HL-60 (cell line): Measurements from ENCODE around the gene KRT85.

Experiments used
- DNase-seq, 2 experiments: peaks; one replicate each; pipeline ENCODE4 v3.0.0-alpha.2; 2010 to 2020; ENCODE audit warnings: low read depth in 1 of 2, low spot score in 1 of 2
- H3K27ac ChIP-seq: fragments of 250-450 bp; sonication (Bioruptor Pico); replicated peaks from 2 replicates; pipeline ENCODE4 v1.5.1; 2020; ENCODE audit warnings: mild to moderate bottlenecking, moderate library complexity
- H3K27me3 ChIP-seq: fragments of 250-450 bp; sonication (Bioruptor Pico); 2 replicates; pipeline ENCODE4 v1.5.1; 2021; ENCODE audit warnings: mild to moderate bottlenecking, moderate library complexity; ENCODE audit not compliant: insufficient read depth, poor library complexity, severe bottlenecking
- H3K4me3 ChIP-seq: replicated peaks from 2 replicates; pipeline ENCODE4 v1.5.1; 2011; ENCODE audit warnings: mild to moderate bottlenecking, control low read depth, low read length; ENCODE audit not compliant: insufficient read depth
- CTCF ChIP-seq: IDR thresholded peaks from one replicate; pipeline ENCODE4 v1.5.1; 2011; ENCODE audit warnings: low read length, control low read depth, inconsistent platforms; ENCODE audit not compliant: insufficient read depth
- GABPA ChIP-seq: IDR thresholded peaks from 2 replicates; pipeline ENCODE4 v1.6.1; 2012; ENCODE audit warnings: low read depth
- POLR2AphosphoS5 ChIP-seq: IDR thresholded peaks from 2 replicates; pipeline ENCODE4 v1.6.1; 2012; ENCODE audit warnings: low read depth
- REST ChIP-seq: IDR thresholded peaks from 2 replicates; pipeline ENCODE4 v1.6.1; 2012; ENCODE audit warnings: low read depth; ENCODE audit not compliant: insufficient replicate concordance
- SPI1 ChIP-seq: IDR thresholded peaks from 2 replicates; pipeline ENCODE4 v1.6.1; 2012; ENCODE audit warnings: low read depth, mild to moderate bottlenecking, borderline replicate concordance

KRT85 gene

GRCh38 chr12:52362118-52362726 is 5.1 kb downstream of the KRT85 start:
- Histone ChIP-seq H3K27me3 (no peaks in the 10 kb centered on the region), H3K4me3 (no peak overlapping the region), H3K27ac (no peak overlapping the region)
- TF ChIP-seq GABPA (no peak), POLR2AphosphoS5 (no peak), SPI1 (no peak), CTCF (no peak), REST (no peak)
- no peak for DNase-seq

GRCh38 chr12:52361553-52361952 is 5.7 kb downstream of the KRT85 start:
- no peak overlapping the region for H3K27ac ChIP-seq
- no peak for DNase-seq
- no peak overlapping the region for H3K4me3 ChIP-seq
- H3K27me3 ChIP-seq = no peaks in the 10 kb centered on the region
- TF ChIP-seq SPI1 (no peak), REST (no peak), POLR2AphosphoS5 (no peak), CTCF (no peak), GABPA (no peak)

- no peak for TF ChIP-seq GABPA
- no peak for TF ChIP-seq SPI1
- Histone ChIP-seq H3K4me3 (no peak overlapping the region), H3K27me3 (no peaks in the 10 kb centered on the region), H3K27ac (no peak overlapping the region)
- no peak for DNase-seq
Observed at GRCh38 chr12:52360663-52361271, 6.5 kb downstream of the KRT85 start.

- no peak for TF ChIP-seq GABPA
- no peak for TF ChIP-seq SPI1
- no peak for TF ChIP-seq POLR2AphosphoS5
- no peak for TF ChIP-seq REST
- no peak for TF ChIP-seq CTCF
- Histone ChIP-seq H3K27me3 (no peaks in the 10 kb centered on the region), H3K4me3 (no peak overlapping the region), H3K27ac (no peak overlapping the region)
- no peak for DNase-seq
Observed at GRCh38 chr12:52360106-52360662, 7.1 kb downstream of the KRT85 start.
